CD14-positive monocyte (primary cell): ENCODE measurements around the gene FOXE3. TPM values are rescaled to one million over a fixed set of nuclear protein-coding genes. Genes with fewer than 3 reads are reported as not detected.

Experiments
- DNase-seq, 3 donors: peaks; one replicate each; pipeline ENCODE4 v3.0.0-alpha.2; 2011 to 2022
- H2AFZ ChIP-seq: 2 replicates; pipeline ENCODE4 v1.6.0; 2012; ENCODE audit warnings: mild to moderate bottlenecking, low read depth, low read length, inconsistent platforms; ENCODE audit not compliant: insufficient read depth, poor library complexity, severe bottlenecking
- H3K27ac ChIP-seq, 2 donors: 1 replicate in 1 of 2; 2 replicates in 1 of 2; pipeline ENCODE4 v1.5.1; 2012 to 2013; ENCODE audit warnings: low read length in 2 of 2, control low read depth in 1 of 2, inconsistent platforms in 1 of 2, low read depth in 1 of 2, mild to moderate bottlenecking in 1 of 2
- H3K27me3 ChIP-seq, 2 donors: one replicate each; pipeline versions ENCODE4 v1.6.0 to v1.6.1; 2011 to 2013; ENCODE audit warnings: low read length in 2 of 2; ENCODE audit not compliant: control insufficient read depth in 2 of 2, insufficient read depth in 2 of 2
- H3K36me3 ChIP-seq, 2 donors: replicated peaks in 1 of 2; 1 replicate in 1 of 2; 2 replicates in 1 of 2; pipeline versions ENCODE4 v1.5.1 to v1.6.1; 2012 to 2013; ENCODE audit warnings: low read length in 2 of 2, control low read depth in 1 of 2, inconsistent platforms in 1 of 2, mild to moderate bottlenecking in 1 of 2; ENCODE audit not compliant: insufficient read depth in 2 of 2, control insufficient read depth in 1 of 2
- H3K4me1 ChIP-seq, 2 donors: 1 replicate in 1 of 2; 2 replicates in 1 of 2; pipeline versions ENCODE4 v1.5.1 to v1.6.1; 2012 to 2013; ENCODE audit warnings: low read length in 2 of 2, control low read depth in 1 of 2, inconsistent platforms in 1 of 2, mild to moderate bottlenecking in 1 of 2, moderate library complexity in 1 of 2; ENCODE audit not compliant: insufficient read depth in 2 of 2, control insufficient read depth in 1 of 2
- H3K4me2 ChIP-seq: replicated peaks from 2 replicates; pipeline ENCODE3; 2012; ENCODE audit warnings: low read length, moderate library complexity, mild to moderate bottlenecking; ENCODE audit not compliant: poor library complexity, severe bottlenecking; ENCODE audit errors: extremely low read depth
- H3K4me3 ChIP-seq, 3 experiments: fragments of 200-600 bp in 1 of 3; sonication (generic) in 1 of 3; replicated peaks in 1 of 3; 1 replicate in 2 of 3; 2 replicates in 1 of 3; pipeline ENCODE4 v1.5.1; 2011 to 2013; ENCODE audit warnings: low read length in 3 of 3, mild to moderate bottlenecking in 3 of 3, control low read depth in 2 of 3, low read depth in 2 of 3, inconsistent platforms in 1 of 3, moderate library complexity in 1 of 3
- H3K79me2 ChIP-seq: 2 replicates; pipeline ENCODE4 v1.6.0; 2012; ENCODE audit warnings: mild to moderate bottlenecking, control low read depth, inconsistent platforms, low read length, moderate library complexity; ENCODE audit not compliant: insufficient read depth
- H3K9ac ChIP-seq: 2 replicates; pipeline ENCODE4 v1.6.0; 2017; ENCODE audit warnings: low read length, mild to moderate bottlenecking; ENCODE audit not compliant: insufficient read depth, poor library complexity, severe bottlenecking
- H3K9me3 ChIP-seq, 2 donors: replicated peaks in 1 of 2; 1 replicate in 1 of 2; 2 replicates in 1 of 2; pipeline versions ENCODE4 v1.5.1 to v1.6.1; 2012 to 2013; ENCODE audit warnings: low read length in 2 of 2, control low read depth in 1 of 2; ENCODE audit not compliant: control insufficient read depth in 1 of 2, insufficient read depth in 1 of 2
- H4K20me1 ChIP-seq: 2 replicates; pipeline ENCODE4 v1.6.0; 2012; ENCODE audit warnings: mild to moderate bottlenecking, low read length, control low read depth, moderate library complexity; ENCODE audit not compliant: insufficient read depth
- H3K27ac Mint-ChIP-seq, 7 donors: one replicate each; pipeline ENCODE4 v1.8.0; 2020; ENCODE audit warnings: mild to moderate bottlenecking in 7 of 7, mixed read lengths in 7 of 7, moderate library complexity in 6 of 7, inconsistent platforms in 2 of 7
- H3K27me3 Mint-ChIP-seq, 3 donors: one replicate each; pipeline ENCODE4 v1.8.0; 2021 to 2022; ENCODE audit warnings: low read depth in 3 of 3, mild to moderate bottlenecking in 3 of 3, mixed read lengths in 3 of 3, moderate library complexity in 3 of 3, inconsistent platforms in 1 of 3
- H3K36me3 Mint-ChIP-seq, 2 donors: one replicate each; pipeline ENCODE4 v1.8.0; 2020; ENCODE audit warnings: mixed read lengths in 2 of 2, inconsistent platforms in 1 of 2, mild to moderate bottlenecking in 1 of 2
- H3K4me1 Mint-ChIP-seq: one replicate; pipeline ENCODE4 v1.8.0; 2020; ENCODE audit warnings: mild to moderate bottlenecking, mixed read lengths
- H3K4me3 Mint-ChIP-seq, 2 donors: one replicate each; pipeline ENCODE4 v1.8.0; 2020; ENCODE audit warnings: mild to moderate bottlenecking in 2 of 2, mixed read lengths in 2 of 2, moderate library complexity in 1 of 2
- H3K9me3 Mint-ChIP-seq, 7 donors: one replicate each; pipeline ENCODE4 v1.8.0; 2020 to 2022; ENCODE audit warnings: mixed read lengths in 7 of 7, mild to moderate bottlenecking in 6 of 7, moderate library complexity in 6 of 7, inconsistent platforms in 2 of 7
- CTCF ChIP-seq: fragments of 200-600 bp; IDR thresholded peaks from one replicate; pipeline ENCODE4 v1.8.0; 2022; ENCODE audit warnings: antibody characterized with exemption, mild to moderate bottlenecking
- WGBS: methylation state at CpG from one replicate; pipeline ENCODE4 v1.1.5; 2013; ENCODE audit warnings: missing lambda C conversion rate; ENCODE audit not compliant: insufficient coverage; 5-methylcytosine and 5-hydroxymethylcytosine counted together
- intact Hi-C, 2 donors: fragments of 100-400 bp; cut with micrococcal nuclease; formaldehyde crosslinking; loops; one replicate each; pipeline versions ENCODE4 v1.15.0 to v1.15.1; 2023
- polyA plus RNA-seq, 3 donors: library from polyadenylated mRNA; depleted of rRNA in 1 of 3; unstranded in 2 of 3; stranded (reverse) in 1 of 3; fragments of 300-500 nt in 2 of 3; fragments of >200 nt in 1 of 3; fragmentation: Illumina TruSeq in 2 of 3; gene quantifications; 1 replicate in 2 of 3; 2 replicates in 1 of 3; pipeline ENCODE4 v1.2.3, GENCODE V29; 2012 to 2021

FOXE3 gene
- polyA plus RNA-seq, 3 donors: not detected

DNA sequence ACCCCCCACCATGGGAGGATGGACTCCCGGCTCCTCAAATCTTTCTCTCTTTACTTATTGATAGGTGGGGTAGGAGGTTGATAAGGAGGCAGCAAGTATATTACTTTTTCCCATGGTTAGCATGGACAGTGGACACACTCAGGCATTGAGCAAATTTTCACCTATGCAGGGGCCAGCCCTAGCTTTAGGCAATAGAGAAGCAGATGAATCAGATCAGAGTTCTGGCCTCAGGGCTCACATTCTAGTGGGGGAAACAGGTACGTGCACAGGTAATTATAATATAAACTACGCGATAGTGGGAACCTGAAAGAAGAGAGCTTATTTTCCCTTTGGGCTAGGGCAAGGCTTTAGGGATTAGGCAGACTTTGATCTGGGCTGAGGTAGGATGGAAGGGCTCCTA is 13.5 kb upstream of the FOXE3 start:
- Histone ChIP-seq H3K9ac (no peak overlapping the region), H3K4me2 (no peak overlapping the region), H3K79me2 (no peaks in the 10 kb centered on the region), H3K36me3 (no peaks in the 10 kb centered on the region), H3K9me3 (no peaks in the 10 kb centered on the region), H3K4me3 (no peak overlapping the region), H3K27ac (no peak overlapping the region), H4K20me1 (no peaks in the 10 kb centered on the region), H3K27me3 (peaks cover 0 to 3% of the 10 kb centered on the region in 2 donors), H2AFZ (no peak overlapping the region), H3K4me1 (no peaks in the 10 kb centered on the region)
- DNase-seq: no peak
- H3K9me3 Mint-ChIP-seq: peaks cover 0 to 3% (median 0%) of the 10 kb centered on the region in 7 donors
- no peak overlapping the region for H3K27ac Mint-ChIP-seq
- 100% methylated on average over 3 of the region's 4 CpGs for WGBS
- peaks cover 6 to 22% (median 13%) of the 10 kb centered on the region in 3 donors for H3K27me3 Mint-ChIP-seq
- TF ChIP-seq CTCF: no peak
- H3K4me3 Mint-ChIP-seq: no peak overlapping the region
- H3K4me1 Mint-ChIP-seq: no peaks in the 10 kb centered on the region
- H3K36me3 Mint-ChIP-seq: no peaks in the 10 kb centered on the region
- intact Hi-C loops: no loop called here

- no peak for DNase-seq
- intact Hi-C loops: no loop called here
- H3K4me3 Mint-ChIP-seq: no peak overlapping the region
- WGBS: 100% methylated on average over 2 of the region's 4 CpGs
- TF ChIP-seq CTCF: no peak
- no peaks in the 10 kb centered on the region for H3K4me1 Mint-ChIP-seq
- peaks cover 0 to 3% of the 10 kb centered on the region in 2 donors for H3K27me3 ChIP-seq
- no peak overlapping the region for H2AFZ ChIP-seq
- no peak overlapping the region for H3K4me2 ChIP-seq
- H3K9ac ChIP-seq: no peak overlapping the region
- H3K79me2 ChIP-seq: no peaks in the 10 kb centered on the region
- no peak overlapping the region for H3K4me3 ChIP-seq
- peaks cover 6 to 22% (median 13%) of the 10 kb centered on the region in 3 donors for H3K27me3 Mint-ChIP-seq
- no peak overlapping the region for H3K27ac ChIP-seq
- H3K9me3 Mint-ChIP-seq: peaks cover 0 to 2% (median 0%) of the 10 kb centered on the region in 7 donors
- no peaks in the 10 kb centered on the region for H3K36me3 ChIP-seq
- no peaks in the 10 kb centered on the region for H3K4me1 ChIP-seq
- no peaks in the 10 kb centered on the region for H4K20me1 ChIP-seq
- H3K27ac Mint-ChIP-seq: no peak overlapping the region
- no peaks in the 10 kb centered on the region for H3K36me3 Mint-ChIP-seq
- H3K9me3 ChIP-seq: no peaks in the 10 kb centered on the region
Measured at GRCh38 chr1:47403321-47403910, 12.7 kb upstream of the FOXE3 start.
